AG10803 (cell line): Measurements from ENCODE around the gene ITLN1.

ENCODE experiments used
- DNase-seq: peaks from one replicate; pipeline ENCODE4 v3.0.0; 2010; ENCODE audit warnings: low read depth
- H3K4me3 ChIP-seq: 2 replicates; pipeline ENCODE4 v1.5.1; 2011; ENCODE audit warnings: mild to moderate bottlenecking, low read length, control low read depth
- CTCF ChIP-seq: conservative IDR thresholded peaks from 2 replicates; pipeline ENCODE4 v1.5.1; 2011; ENCODE audit warnings: mild to moderate bottlenecking, low read length, control low read depth, inconsistent platforms

Gene ITLN1

DNA sequence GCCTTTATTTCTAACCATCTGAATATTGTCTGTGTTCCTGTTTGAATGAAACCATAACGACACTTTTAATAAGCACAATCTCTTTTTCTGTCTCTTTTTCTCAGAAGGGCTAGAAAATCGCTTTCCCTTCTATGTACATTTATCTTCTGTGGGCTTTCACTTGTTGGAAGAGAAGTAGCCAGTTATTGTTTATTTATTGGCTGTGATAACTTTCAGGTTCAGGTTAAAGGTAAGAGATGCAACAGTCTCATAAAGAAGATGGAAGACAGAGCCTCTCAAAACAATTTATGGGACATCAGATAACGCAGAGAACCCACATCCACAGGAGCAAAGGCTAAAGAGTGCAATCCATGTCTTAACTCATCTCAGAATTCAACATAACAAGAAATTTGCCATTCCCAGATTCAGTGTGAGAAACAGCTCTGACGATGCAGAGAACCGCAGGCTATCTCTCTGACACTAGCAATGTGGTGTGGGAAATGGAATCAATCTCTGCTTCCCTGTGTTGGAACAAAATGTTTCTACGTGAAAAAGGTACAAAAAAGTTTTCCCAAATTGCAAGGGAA is 18.2 kb downstream of the ITLN1 start:
- no peak for DNase-seq
- H3K4me3 ChIP-seq: no peak overlapping the region
- TF ChIP-seq CTCF: no peak

DNA sequence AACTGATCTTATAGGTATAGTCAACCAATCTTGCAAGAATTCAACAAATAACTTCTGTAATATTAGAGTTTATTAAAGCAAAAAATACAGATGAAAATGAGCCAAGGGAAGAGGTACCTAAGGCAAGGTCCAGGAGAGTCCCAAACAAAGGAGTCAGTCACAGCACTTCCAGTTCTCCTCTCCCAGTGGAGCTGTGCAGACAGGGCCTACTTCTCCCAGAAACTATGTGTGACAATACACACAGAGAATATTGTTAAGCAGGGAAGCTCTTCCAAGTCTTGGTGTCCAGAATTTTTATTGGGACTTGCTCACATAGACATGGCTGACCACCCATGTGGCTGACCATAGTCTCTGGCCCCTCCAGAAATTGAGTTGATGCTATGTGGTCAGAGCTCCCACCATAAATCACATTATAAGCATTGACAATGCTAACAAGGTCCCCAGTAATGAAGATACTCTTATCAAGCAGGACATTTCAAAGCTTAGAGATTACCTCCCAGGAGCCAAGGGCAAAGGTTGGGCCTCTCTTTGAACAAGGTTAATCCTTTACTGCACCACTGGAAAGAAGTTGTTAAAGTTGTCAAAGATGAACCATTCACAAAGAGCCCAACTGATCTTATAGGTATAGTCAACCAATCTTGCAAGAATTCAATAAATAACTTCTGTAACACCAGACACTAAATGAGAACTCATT is 18.8 kb downstream of the ITLN1 start:
- TF ChIP-seq CTCF: no peak
- no peak for DNase-seq
- no peak overlapping the region for H3K4me3 ChIP-seq

DNA sequence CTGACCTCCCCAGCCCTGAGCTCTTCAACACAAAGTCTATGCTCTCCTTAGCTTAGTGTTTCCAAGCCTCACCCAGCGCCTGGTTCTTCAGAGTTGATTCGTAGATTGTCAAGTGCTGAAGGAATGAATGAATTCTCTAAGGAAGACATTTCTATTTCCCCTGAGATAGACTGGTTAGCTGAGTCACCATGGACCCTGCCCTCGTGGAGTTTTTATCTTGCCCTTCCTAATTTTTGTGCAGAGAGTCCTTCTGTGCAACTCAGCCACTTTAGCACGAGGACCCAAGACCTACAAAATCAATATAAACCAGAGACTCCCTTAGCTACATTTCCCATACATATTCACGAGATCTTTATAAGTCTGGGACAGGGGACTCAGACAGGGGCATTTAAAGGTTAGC is 19.6 kb downstream of the ITLN1 start:
- no peak for TF ChIP-seq CTCF
- no peak for DNase-seq
- no peak overlapping the region for H3K4me3 ChIP-seq

GRCh38 chr1:160864173-160864572 is 20.8 kb downstream of the ITLN1 start:
- H3K4me3 ChIP-seq: no peak overlapping the region
- DNase-seq: no peak
- no peak for TF ChIP-seq CTCF

GRCh38 chr1:160863774-160864131 is 21.2 kb downstream of the ITLN1 start:
- no peak for TF ChIP-seq CTCF
- no peak overlapping the region for H3K4me3 ChIP-seq
- no peak for DNase-seq

DNA sequence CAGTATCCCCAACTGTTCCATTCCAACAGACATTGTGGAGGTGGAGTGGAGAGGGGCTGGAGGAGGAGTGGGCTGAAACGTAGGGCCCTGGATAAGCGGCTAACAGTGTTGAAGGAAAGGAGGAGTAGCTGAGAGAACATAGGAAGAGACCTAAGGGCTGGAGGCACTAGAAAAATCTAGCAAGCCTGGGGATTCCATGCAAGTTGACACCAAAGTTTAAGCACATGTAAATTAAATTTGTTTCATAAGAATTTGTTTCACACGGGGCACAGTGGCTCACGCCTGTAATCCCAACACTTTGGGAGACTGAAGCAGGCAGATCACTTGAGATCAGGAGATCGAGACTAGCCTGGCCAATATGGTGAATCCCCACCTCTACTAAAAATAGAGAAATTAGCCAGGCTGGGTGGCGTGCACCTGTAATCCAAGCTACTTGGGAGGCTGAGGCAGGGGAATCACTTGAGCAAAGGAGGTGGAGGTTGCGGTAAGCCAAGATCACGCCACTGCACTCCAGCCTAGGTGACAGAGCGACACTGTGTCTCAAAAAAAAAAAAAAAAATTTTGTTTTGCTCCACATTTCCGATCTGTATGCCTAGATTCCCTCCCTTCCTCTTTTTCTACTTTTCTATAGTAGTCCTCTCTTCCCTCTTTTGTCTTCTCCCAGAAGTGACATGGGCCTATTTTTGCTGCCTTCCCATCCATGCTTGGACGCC is 21.8 kb downstream of the ITLN1 start:
- no peak overlapping the region for H3K4me3 ChIP-seq
- no peak for DNase-seq
- TF ChIP-seq CTCF: no peak
